GM18508 (cell line): ENCODE data around the gene IGFBP6.

Experiments used
- ATAC-seq: cut with Tn5 transposase; IDR thresholded peaks from one replicate; pipeline ENCODE4 v1.9.1; 2021; ENCODE audit warnings: moderate number of reproducible peaks; ENCODE audit not compliant: insufficient read depth, unreplicated experiment

Gene IGFBP6

DNA sequence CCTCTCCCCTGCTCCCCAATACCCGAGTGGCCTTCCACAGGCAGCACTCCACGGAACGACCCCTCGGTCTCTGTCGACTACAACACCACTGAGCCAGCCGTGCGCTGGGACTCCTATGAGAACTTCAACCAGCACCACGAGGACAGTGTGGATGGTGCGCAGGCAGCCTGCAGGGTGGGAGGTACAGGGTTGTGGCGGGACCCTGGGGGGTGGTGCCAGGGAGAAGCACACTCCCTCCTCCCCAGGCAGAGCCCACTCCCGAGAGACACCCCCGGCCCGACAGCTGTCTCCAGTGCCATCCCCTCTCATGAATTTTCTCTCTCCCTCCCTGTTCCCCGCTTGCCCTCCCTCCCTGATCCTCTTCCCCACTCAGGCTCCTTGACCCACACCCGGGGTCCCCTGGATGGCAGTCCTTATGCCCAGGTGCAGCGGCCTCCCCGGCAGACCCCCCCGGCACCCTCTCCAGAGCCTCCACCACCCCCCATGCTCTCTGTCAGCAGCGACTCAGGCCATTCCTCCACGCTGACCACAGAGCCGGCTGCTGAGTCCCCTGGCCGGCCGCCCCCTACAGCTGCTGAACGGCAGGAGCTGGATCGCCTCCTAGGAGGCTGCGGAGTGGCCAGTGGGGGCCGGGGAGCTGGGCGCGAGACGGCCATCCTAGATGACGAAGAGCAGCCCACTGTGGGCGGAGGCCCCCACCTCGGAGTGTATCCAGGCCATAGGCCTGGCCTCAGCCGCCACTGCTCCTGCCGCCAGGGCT lies 38.6 kb upstream of the IGFBP6 start:
- no peak for ATAC-seq

GRCh38 chr12:53059434-53060063 lies 37.9 kb upstream of the IGFBP6 start:
- ATAC-seq: no peak

GRCh38 chr12:53060064-53060720 lies 37.3 kb upstream of the IGFBP6 start:
- ATAC-seq: no peak

- ATAC-seq: no peak
Observed at GRCh38 chr12:53060721-53061276, 36.7 kb upstream of the IGFBP6 start.

GRCh38 chr12:53061404-53062010 lies 36.0 kb upstream of the IGFBP6 start:
- no peak for ATAC-seq

- no peak for ATAC-seq
Observed at GRCh38 chr12:53062011-53062961, 35.2 kb upstream of the IGFBP6 start.

DNA sequence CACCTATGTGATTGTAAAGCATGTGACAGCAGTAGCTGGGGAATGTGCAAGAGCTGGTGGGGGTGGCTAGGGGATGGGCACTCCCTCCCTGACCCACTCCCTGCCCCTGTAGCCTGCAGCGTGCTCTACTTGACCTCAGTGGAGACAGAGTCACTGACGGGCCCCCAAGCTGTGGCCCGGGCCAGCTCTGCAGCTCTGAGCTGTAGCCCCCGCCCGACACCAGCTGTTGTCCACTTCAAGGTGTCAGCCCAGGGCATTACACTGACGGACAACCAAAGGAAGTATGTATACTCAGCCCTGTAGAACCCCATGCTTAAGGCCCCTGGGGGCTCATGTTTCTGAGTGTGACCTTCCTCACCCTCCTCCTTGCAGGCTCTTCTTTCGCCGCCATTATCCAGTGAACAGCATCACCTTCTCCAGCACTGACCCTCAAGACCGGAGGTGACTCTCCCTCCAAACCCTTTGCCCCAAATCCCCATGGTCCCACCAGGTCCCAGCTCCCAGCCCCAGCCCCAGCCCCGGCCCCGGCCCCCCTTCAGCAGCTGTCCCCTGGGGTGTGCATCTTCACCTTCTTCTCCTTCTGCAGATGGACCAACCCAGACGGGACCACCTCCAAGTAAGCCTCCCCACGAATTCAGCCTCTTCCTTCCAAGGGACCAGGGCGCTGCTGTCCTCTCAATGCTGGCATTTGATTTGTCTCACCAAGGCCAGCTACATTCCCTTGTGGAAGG lies 34.3 kb upstream of the IGFBP6 start:
- no peak for ATAC-seq

- ATAC-seq: no peak
Observed at GRCh38 chr12:53063708-53064612, 33.5 kb upstream of the IGFBP6 start.

- ATAC-seq: no peak
Observed at GRCh38 chr12:53064613-53065436, 32.6 kb upstream of the IGFBP6 start.

GRCh38 chr12:53065470-53065869 lies 32.0 kb upstream of the IGFBP6 start:
- ATAC-seq: no peak

- no peak for ATAC-seq
Observed at GRCh38 chr12:53065975-53066931, 31.2 kb upstream of the IGFBP6 start.

GRCh38 chr12:53067074-53067992 lies 30.1 kb upstream of the IGFBP6 start:
- ATAC-seq: no peak

- ATAC-seq: no peak
Observed at GRCh38 chr12:53067993-53068770, 29.3 kb upstream of the IGFBP6 start.
